AG10803 (cell line): Measurements from ENCODE around the gene KANK4.
A peak's percentile ranks its signal among the peaks of the same experiment; 100 is the strongest.

Source experiments
- DNase-seq: peaks from one replicate; pipeline ENCODE4 v3.0.0; 2010; ENCODE audit warnings: low read depth
- H3K4me3 ChIP-seq: 2 replicates; pipeline ENCODE4 v1.5.1; 2011; ENCODE audit warnings: mild to moderate bottlenecking, low read length, control low read depth
- TF ChIP-seq, protein P1 (sequence below): conservative IDR thresholded peaks from 2 replicates; pipeline ENCODE4 v1.5.1; 2011; ENCODE audit warnings: mild to moderate bottlenecking, low read length, control low read depth, inconsistent platforms

The KANK4 gene

DNA sequence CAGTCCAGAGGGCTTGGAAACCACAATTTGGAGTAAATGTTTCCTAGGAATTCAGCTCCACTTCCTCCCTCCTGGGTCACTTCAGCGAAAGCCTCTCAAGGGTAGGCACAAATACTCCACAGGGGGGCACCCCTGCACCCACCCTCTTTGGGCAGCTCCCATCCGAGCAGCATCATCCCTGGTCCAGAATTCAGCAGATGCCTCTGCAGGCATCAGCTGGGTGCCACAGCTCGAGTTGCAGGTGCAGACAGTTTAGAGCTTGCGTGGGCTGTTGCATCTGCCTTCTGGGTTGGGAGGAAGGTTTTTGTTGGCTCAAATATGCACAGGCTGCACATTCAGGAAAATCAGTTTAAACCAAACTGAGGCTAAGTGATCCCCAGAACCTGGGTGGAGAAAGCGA, 25.0 kb downstream of the KANK4 start:
- no peak overlapping the region for H3K4me3 ChIP-seq
- no peak for DNase-seq
- TF ChIP-seq, protein P1, sequence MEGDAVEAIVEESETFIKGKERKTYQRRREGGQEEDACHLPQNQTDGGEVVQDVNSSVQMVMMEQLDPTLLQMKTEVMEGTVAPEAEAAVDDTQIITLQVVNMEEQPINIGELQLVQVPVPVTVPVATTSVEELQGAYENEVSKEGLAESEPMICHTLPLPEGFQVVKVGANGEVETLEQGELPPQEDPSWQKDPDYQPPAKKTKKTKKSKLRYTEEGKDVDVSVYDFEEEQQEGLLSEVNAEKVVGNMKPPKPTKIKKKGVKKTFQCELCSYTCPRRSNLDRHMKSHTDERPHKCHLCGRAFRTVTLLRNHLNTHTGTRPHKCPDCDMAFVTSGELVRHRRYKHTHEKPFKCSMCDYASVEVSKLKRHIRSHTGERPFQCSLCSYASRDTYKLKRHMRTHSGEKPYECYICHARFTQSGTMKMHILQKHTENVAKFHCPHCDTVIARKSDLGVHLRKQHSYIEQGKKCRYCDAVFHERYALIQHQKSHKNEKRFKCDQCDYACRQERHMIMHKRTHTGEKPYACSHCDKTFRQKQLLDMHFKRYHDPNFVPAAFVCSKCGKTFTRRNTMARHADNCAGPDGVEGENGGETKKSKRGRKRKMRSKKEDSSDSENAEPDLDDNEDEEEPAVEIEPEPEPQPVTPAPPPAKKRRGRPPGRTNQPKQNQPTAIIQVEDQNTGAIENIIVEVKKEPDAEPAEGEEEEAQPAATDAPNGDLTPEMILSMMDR = peak; percentile 29

- no peak for DNase-seq
- TF ChIP-seq, protein P1 = no peak
- H3K4me3 ChIP-seq = no peak overlapping the region
Measured at GRCh38 chr1:62288662-62289061, 30.6 kb downstream of the KANK4 start.

DNA sequence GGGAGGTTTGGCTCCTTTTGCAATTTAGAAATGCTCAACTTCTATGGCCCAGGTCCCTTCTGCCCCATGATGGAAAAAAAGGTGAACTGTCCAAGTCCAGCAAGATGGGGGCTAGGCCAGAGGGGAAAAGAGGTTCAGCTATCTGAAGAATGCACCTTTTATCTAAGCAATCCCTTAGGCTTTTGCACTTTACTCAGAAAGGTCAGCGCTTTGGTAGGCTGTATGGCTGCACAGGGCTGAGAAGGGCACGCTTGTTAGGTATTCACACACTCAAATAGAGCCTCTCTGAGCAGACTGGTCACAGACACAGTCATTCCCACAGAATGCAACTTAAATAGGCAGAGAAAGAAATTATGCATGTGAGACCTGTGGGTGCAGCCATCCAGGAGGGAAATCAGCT, 31.0 kb downstream of the KANK4 start:
- H3K4me3 ChIP-seq = no peak overlapping the region
- TF ChIP-seq, protein P1 = no peak
- DNase-seq = no peak

- DNase-seq = no peak
- no peak overlapping the region for H3K4me3 ChIP-seq
- TF ChIP-seq, protein P1 = no peak
Measured at GRCh38 chr1:62286786-62287224, 32.4 kb downstream of the KANK4 start.

DNA sequence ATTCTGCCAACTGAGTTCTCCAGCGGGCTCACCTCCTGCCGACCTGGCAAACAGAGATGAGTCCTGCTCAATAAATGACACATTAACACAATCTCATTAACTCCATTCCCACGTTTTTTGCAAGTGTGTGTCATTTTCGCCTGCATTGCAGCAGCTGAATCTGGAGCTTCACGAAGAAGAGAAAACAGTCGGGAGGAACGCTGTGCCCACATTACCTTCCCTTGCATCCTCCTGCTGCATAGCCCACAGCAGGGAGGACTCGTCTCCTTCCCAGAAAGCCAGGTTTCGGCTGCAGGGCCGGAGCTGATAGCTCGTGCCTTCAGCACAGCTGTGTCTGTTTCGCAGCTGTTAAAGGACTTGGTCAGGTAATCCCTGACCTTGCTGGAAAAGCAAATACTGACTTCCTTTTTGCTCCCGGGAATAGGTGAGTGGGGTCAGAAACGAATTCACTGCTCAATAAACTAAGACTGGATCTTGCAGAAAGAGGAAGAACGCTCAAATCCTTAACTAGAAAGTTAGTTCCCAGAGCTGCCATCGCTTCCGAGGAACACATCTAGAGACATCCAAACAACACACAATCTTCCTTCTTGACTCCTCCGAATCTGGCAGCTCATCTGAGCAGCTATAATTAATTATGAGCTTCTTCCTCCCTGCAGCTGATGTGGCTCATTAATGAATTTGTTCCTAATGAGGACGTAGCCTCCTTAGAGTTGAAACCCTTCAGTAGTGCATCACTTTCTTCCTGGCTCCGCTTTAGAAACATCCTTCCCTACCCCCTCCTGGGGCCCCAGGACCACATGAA, 33.0 kb downstream of the KANK4 start:
- TF ChIP-seq, protein P1 = no peak
- no peak for DNase-seq
- H3K4me3 ChIP-seq = no peak overlapping the region

DNA sequence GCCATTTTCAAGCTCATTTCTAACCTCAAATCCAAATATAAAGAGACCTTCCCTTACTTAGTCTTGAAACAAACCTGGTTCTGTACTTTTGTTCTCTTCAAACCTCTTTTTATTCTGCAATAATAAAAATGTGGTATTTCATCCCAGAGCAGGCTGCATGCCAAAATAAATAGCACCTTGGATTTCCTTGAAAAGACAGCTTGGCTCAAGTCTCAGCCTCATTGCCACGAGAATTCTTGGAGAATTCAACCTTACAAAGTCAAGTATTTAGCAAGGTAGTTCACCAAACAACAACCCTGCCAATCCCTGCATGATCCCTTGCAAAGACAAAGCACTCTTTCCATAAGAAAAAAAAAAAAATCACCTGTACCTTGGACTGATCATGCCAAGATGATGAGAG, 33.8 kb downstream of the KANK4 start:
- no peak overlapping the region for H3K4me3 ChIP-seq
- TF ChIP-seq, protein P1 = no peak
- DNase-seq = no peak

DNA sequence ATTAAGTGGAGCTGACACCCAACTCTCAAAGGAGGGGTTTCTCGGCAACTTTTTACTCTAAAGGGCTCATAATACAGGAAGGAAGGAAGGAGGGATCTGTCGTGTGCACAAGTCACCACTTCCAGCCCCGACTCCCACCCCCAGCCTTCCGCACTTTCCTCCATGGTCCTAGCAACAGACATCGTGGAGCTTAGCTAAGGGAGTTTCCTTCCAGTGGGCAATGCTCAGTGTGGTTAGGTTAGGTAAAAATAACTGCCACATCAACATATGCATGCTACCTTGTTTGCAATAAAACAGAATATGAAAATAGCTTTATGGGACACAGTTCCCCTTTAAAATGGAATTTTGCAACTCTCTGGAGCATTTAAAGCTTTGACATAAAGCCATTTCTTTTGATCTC, 35.2 kb downstream of the KANK4 start:
- TF ChIP-seq, protein P1 = no peak
- H3K4me3 ChIP-seq = no peak overlapping the region
- DNase-seq = no peak
